Retinal pigment epithelial cell (primary cell): ENCODE measurements around the gene ZSCAN10.

Source experiments
- DNase-seq: peaks from one replicate; pipeline ENCODE4 v3.0.0-alpha.2; 2010; ENCODE audit warnings: low read depth
- H3K4me3 ChIP-seq: 2 replicates; pipeline ENCODE4 v1.5.1; 2011; ENCODE audit warnings: mild to moderate bottlenecking, low read length, control low read depth, moderate library complexity
- TF ChIP-seq, protein P1 (sequence below): conservative IDR thresholded peaks from 2 replicates; pipeline ENCODE4 v1.5.1; 2011; ENCODE audit warnings: low read depth, low read length, control low read depth, inconsistent platforms

ZSCAN10 gene

DNA sequence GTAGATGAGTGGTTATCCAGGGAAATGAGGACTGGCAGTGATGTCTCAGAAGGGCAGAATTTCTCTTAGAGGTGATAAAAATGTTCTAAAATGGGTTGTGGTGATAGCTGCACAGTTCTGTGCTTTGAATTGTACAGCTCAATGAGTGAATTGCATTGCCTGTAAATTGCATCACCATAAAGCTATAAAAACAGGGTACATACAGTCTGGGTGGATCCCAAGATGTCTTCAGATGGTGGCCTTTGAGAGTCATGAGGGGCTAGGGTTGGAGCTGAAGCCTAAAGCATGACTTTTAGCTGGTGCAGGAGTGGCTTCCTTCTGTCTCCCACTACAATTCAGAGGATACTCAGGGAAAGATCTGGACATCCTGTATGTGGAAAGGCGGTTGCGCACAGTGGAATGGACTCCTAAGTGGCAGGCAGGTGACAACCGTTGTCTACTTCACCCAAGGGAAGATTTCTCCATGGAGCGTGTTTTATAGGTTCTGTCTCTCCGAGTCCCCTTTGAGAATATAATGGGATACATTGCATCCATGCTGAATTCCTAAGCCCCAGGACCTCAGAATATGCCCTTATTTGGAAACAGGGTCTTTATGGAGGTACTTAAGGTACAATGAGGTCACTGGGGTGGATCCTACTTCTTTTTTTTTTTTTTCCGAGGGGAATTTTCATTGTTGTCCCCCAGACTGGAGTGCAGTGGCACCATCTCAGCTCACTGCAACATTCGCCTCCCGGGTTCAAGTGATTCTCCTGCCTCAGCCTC, 35.3 kb downstream of the ZSCAN10 start:
- no peak overlapping the region for H3K4me3 ChIP-seq
- TF ChIP-seq, protein P1, sequence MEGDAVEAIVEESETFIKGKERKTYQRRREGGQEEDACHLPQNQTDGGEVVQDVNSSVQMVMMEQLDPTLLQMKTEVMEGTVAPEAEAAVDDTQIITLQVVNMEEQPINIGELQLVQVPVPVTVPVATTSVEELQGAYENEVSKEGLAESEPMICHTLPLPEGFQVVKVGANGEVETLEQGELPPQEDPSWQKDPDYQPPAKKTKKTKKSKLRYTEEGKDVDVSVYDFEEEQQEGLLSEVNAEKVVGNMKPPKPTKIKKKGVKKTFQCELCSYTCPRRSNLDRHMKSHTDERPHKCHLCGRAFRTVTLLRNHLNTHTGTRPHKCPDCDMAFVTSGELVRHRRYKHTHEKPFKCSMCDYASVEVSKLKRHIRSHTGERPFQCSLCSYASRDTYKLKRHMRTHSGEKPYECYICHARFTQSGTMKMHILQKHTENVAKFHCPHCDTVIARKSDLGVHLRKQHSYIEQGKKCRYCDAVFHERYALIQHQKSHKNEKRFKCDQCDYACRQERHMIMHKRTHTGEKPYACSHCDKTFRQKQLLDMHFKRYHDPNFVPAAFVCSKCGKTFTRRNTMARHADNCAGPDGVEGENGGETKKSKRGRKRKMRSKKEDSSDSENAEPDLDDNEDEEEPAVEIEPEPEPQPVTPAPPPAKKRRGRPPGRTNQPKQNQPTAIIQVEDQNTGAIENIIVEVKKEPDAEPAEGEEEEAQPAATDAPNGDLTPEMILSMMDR, result no peak
- no peak for DNase-seq

DNA sequence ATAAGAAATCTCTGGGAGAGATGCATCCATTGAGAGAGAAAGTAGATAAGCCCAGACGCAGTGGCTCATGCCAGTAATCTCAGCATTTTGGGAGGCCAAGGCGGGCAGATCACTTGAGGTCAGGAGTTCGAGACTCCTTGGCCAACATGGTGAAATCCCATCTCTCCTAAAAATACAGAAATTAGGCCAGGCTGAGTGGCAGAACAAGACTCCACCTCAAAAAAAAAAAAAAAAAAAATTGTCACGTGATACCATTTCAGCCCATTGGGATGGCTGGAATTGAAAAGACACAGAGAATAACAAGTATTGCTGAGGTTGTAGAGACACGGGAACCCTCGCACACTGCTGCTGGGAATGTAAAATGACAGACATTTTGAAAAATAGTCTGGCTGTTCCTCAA, 36.5 kb downstream of the ZSCAN10 start:
- no peak overlapping the region for H3K4me3 ChIP-seq
- TF ChIP-seq, protein P1, result no peak
- no peak for DNase-seq

DNA sequence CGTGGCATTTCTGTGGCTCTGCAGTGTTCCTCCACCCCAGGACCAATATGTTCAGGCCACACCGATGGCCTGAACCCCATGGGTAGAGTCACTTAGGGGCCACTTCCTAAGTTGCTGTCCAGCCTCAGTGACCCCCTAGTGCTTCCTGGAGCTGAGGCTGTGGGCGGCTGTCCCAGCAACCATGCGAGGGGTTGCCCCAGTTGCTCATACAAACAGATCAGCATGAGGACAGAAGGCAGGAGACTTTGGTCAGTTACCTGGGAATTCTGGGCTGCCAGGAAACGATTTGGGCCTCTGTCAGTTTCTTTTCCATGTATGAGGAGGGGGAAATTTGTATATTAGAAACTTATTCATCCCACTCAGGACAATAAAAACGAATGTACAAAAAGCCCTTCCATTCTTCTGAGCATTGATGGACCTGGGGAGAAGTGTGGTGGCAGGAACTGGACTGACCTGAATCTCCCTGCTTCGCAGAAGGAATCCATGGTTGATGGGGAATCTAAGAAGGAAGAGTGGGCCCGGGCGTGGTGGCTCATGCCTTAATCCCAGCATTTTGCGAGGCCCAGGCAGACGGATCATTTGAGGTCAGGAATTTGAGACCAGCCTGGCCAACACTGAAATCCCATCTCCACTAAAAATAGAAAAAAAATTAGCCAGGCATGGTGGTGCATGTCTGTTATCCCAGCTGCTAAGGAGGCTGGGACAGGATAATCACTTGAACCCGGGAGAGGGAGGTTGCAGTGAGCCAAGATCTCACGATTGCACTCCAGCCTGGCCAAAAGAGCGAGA, 38.6 kb downstream of the ZSCAN10 start:
- TF ChIP-seq, protein P1, result no peak
- H3K4me3 ChIP-seq, result no peak overlapping the region
- DNase-seq, result no peak

DNA sequence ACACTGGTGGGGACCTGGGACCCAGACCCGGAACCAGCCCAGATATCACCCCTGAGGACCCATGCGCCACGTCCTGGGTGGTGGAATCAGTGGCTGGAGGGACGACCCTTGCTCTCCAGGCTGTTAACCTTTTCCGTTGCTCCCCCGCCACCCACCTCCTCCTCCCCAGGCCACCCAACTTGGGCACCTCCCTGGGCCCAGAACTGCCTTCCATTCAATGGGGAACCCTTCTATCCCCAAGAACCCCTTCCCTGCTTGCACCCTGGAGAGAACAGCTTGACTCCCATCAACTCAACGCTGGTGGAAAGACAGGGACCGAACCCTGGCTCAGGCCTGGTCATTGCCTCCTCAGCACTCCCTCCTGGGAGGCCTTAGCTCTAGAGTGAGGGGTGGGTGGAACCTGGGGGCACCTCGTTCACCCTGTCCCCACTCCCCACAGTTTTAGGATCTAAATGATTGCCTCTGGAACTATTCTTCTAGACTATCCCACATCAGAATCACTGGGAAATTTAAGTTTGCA, 39.3 kb downstream of the ZSCAN10 start:
- no peak for DNase-seq
- TF ChIP-seq, protein P1, result no peak
- peak overlapping the region; percentile 47 for H3K4me3 ChIP-seq

DNA sequence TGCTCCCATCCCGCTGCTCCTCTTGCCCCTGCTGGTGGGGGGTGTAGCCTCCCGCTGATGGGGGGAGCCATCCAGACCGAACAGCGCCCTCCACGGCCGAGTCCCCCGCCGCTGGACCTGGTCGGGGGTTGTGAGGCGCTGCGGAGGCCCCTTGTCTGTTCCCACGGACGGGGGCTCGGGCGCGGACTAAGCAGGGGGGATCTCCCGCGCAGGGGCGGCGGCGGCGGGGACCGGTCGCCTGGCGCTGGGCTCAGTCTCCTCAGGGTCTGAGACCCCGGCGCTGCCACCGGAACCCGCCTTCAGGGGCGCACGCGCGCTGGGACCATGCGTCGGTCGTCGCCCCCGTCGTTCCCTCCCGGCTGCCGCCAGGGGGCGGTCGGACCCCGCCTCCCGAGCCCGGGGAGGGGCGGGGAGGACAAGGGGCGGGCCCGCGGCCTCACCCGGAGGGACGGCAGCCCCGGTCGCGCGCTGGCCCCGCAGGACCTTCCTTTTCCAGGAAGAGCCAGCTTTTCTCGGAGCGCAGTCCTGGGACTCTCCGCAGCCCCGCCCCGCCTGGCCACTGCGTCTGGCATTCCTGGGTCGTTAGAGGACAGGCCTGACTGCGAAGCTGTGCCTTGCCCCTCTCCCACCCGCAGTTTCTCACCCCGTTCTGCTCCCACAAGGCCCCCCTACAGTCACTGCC, 39.9 kb downstream of the ZSCAN10 start:
- TF ChIP-seq, protein P1, result peak; percentile 54
- DNase-seq, result peak; percentile 24
- peak overlapping the region; percentile 69 for H3K4me3 ChIP-seq

DNA sequence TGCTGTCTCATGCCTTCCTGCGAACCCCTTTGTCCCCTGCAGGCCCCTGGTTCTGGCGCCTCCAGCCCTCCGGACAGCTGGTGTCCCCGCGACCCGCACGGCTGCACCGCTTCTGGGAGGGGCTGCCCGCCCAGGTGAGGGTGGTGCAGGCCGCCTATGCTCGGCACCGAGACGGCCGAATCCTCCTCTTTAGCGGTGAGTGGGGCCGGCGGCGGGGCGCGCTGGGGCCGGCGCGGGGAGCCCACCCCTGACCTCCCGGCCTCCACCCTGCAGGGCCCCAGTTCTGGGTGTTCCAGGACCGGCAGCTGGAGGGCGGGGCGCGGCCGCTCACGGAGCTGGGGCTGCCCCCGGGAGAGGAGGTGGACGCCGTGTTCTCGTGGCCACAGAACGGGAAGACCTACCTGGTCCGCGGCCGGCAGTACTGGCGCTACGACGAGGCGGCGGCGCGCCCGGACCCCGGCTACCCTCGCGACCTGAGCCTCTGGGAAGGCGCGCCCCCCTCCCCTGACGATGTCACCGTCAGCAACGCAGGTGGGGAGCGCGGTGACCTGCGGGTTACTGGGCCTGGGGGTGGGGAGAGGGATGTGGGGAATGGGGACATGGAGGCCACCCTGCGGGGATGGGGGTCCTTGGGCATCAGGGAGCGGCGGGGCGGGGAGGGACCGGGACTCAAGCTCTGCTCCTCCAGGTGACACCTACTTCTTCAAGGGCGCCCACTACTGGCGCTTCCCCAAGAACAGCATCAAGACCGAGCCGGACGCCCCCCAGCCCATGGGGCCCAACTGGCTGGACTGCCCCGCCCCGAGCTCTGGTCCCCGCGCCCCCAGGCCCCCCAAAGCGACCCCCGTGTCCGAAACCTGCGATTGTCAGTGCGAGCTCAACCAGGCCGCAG, 40.7 kb downstream of the ZSCAN10 start:
- peak overlapping the region; percentile 69 for H3K4me3 ChIP-seq
- TF ChIP-seq, protein P1, result peak; percentile 13
- DNase-seq, result no peak
